Hepatocyte (in vitro differentiated cells): ENCODE measurements around the gene GRK6. TPM values are rescaled to one million over a fixed set of nuclear protein-coding genes. Genes with fewer than 3 reads are reported as not detected.
A peak's percentile ranks its signal among the peaks of the same experiment; 100 is the strongest.

Source experiments
- DNase-seq: peaks from one replicate; pipeline ENCODE4 v3.0.0-alpha.2; 2016; ENCODE audit warnings: low spot score
- H2AFZ ChIP-seq: fragments of 200-600 bp; sonication (generic); 2 replicates; pipeline ENCODE4 v1.6.0; 2016; ENCODE audit warnings: antibody characterized with exemption, mild to moderate bottlenecking
- H3K27ac ChIP-seq: fragments of 200-600 bp; sonication (generic); 2 replicates; pipeline ENCODE4 v1.5.1; 2016; ENCODE audit warnings: mild to moderate bottlenecking
- H3K27me3 ChIP-seq: fragments of 200-600 bp; sonication (generic); 2 replicates; pipeline ENCODE4 v1.6.1; 2016
- H3K36me3 ChIP-seq: fragments of 200-600 bp; sonication (generic); replicated peaks from 2 replicates; pipeline ENCODE4 v1.5.1; 2016; ENCODE audit warnings: low read depth; ENCODE audit not compliant: insufficient read depth
- H3K4me1 ChIP-seq: fragments of 200-600 bp; sonication (generic); 2 replicates; pipeline ENCODE4 v1.5.1; 2016; ENCODE audit warnings: mild to moderate bottlenecking, moderate library complexity; ENCODE audit not compliant: insufficient read depth
- H3K4me2 ChIP-seq: fragments of 200-600 bp; sonication (generic); 2 replicates; pipeline ENCODE4 v1.6.0; 2016
- H3K4me3 ChIP-seq: fragments of 200-600 bp; sonication (generic); 2 replicates; pipeline ENCODE4 v1.5.1; 2016; ENCODE audit warnings: mild to moderate bottlenecking
- H3K79me2 ChIP-seq: fragments of 200-600 bp; sonication (generic); 2 replicates; pipeline ENCODE4 v1.6.0; 2017; ENCODE audit warnings: mild to moderate bottlenecking
- H3K9me2 ChIP-seq: fragments of 200-600 bp; sonication (generic); replicated peaks from 2 replicates; pipeline ENCODE4 v1.6.0; 2017; ENCODE audit warnings: mild to moderate bottlenecking; ENCODE audit not compliant: insufficient read depth
- H3K9me3 ChIP-seq: fragments of 200-600 bp; sonication (generic); 2 replicates; pipeline ENCODE4 v1.5.1; 2016; ENCODE audit warnings: low read depth, mild to moderate bottlenecking
- H4K20me1 ChIP-seq: fragments of 200-600 bp; sonication (generic); 2 replicates; pipeline ENCODE4 v1.6.0; 2016; ENCODE audit warnings: mild to moderate bottlenecking; ENCODE audit not compliant: insufficient read depth, poor library complexity, severe bottlenecking
- CTCF ChIP-seq: fragments of 200-600 bp; sonication (generic); IDR thresholded peaks from 2 replicates; pipeline ENCODE4 v1.5.1; 2016; ENCODE audit warnings: antibody characterized with exemption, mild to moderate bottlenecking; ENCODE audit not compliant: poor library complexity
- EZH2 ChIP-seq: fragments of 200-600 bp; sonication (generic); IDR thresholded peaks from 2 replicates; pipeline ENCODE4 v1.6.1; 2016; ENCODE audit warnings: antibody characterized with exemption, mild to moderate bottlenecking, borderline replicate concordance
- EZH2phosphoT487 ChIP-seq: fragments of 200-600 bp; sonication (generic); IDR thresholded peaks from one replicate; pipeline ENCODE4 v1.6.1; 2018; ENCODE audit warnings: antibody characterized with exemption, mild to moderate bottlenecking, low read depth, moderate library complexity; ENCODE audit not compliant: unreplicated experiment, severe bottlenecking
- WGBS: methylation state at CpG from one replicate; pipeline ENCODE4 v1.1.6; 2016; ENCODE audit warnings: low lambda C conversion rate; ENCODE audit errors: missing lambda C conversion rate; 5-methylcytosine and 5-hydroxymethylcytosine counted together
- polyA plus RNA-seq: library from polyadenylated mRNA; unstranded; fragments of >200 nt; fragmentation: Nextera tagmentation; extraction: Ambion mirVana; gene quantifications from 2 replicates; pipeline ENCODE4 v1.2.1, GENCODE V29; 2016
- total RNA-seq: library from RNA; depleted of rRNA; stranded (reverse); fragments of >200 nt; gene quantifications from 2 replicates; pipeline ENCODE4 v1.2.3, GENCODE V29; 2014

GRK6 gene
- total and polyA plus RNA-seq, 2 experiments from 2014 or later: 29.3 to 31.1 TPM

- no peaks in the 10 kb centered on the region for H3K9me3 ChIP-seq
- no peak overlapping the region for H3K4me3 ChIP-seq
- no peaks in the 10 kb centered on the region for H3K4me1 ChIP-seq
- H2AFZ ChIP-seq: no peak overlapping the region
- no peak overlapping the region for H3K27ac ChIP-seq
- no peaks in the 10 kb centered on the region for H3K27me3 ChIP-seq
- TF ChIP-seq EZH2phosphoT487: no peak
- no peak for TF ChIP-seq EZH2
- TF ChIP-seq CTCF: no peak
- no peak overlapping the region for H3K4me2 ChIP-seq
- no peak for DNase-seq
- H4K20me1 ChIP-seq: no peaks in the 10 kb centered on the region
- H3K9me2 ChIP-seq: no peaks in the 10 kb centered on the region
- 97% methylated on average over 8 of the region's 8 CpGs for WGBS
- no peaks in the 10 kb centered on the region for H3K79me2 ChIP-seq
- H3K36me3 ChIP-seq: no peaks in the 10 kb centered on the region
These were observed 60.7 kb downstream of the GRK6 start for GRCh38 chr5:177487144-177487543.

DNA sequence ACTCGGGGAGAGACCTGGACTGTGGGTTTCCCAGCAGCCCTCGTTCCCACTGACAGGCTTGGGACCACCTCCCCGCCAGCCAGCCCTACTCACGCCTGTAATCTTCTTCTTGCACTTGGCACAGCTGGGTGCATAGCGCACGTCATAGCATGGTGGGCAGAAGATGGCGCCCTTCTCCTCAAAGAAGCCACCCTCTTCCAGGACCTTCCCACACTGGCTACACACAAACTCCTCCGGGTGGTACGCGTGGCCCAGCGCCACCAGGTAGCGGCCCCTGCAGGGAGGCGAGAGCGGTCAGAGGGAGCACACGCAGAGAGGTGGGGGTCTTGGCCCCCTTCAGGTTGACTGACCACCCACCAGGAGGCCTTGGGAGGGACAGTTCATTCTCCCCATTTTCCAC is 61.5 kb downstream of the GRK6 start:
- H2AFZ ChIP-seq: no peak overlapping the region
- no peaks in the 10 kb centered on the region for H3K9me2 ChIP-seq
- no peaks in the 10 kb centered on the region for H3K36me3 ChIP-seq
- H3K27me3 ChIP-seq: no peaks in the 10 kb centered on the region
- H4K20me1 ChIP-seq: no peaks in the 10 kb centered on the region
- H3K4me2 ChIP-seq: no peak overlapping the region
- H3K9me3 ChIP-seq: no peaks in the 10 kb centered on the region
- DNase-seq: no peak
- no peak for TF ChIP-seq EZH2
- WGBS: 95% methylated on average over 15 of the region's 15 CpGs
- no peaks in the 10 kb centered on the region for H3K4me1 ChIP-seq
- no peak overlapping the region for H3K4me3 ChIP-seq
- H3K27ac ChIP-seq: no peak overlapping the region
- H3K79me2 ChIP-seq: peaks cover 3% of the 10 kb centered on the region

GRCh38 chr5:177489119-177489716 is 62.7 kb downstream of the GRK6 start:
- Histone ChIP-seq H3K4me3 (no peak overlapping the region), H3K36me3 (no peaks in the 10 kb centered on the region), H4K20me1 (peaks cover 6% of the 10 kb centered on the region), H3K4me1 (peaks cover 8% of the 10 kb centered on the region), H3K9me3 (no peaks in the 10 kb centered on the region), H3K27ac (no peak overlapping the region), H3K79me2 (peaks cover 16% of the 10 kb centered on the region), H3K4me2 (no peak overlapping the region), H2AFZ (no peak overlapping the region), H3K27me3 (no peaks in the 10 kb centered on the region), H3K9me2 (no peaks in the 10 kb centered on the region)
- DNase-seq: no peak
- no peak for TF ChIP-seq EZH2
- TF ChIP-seq CTCF: peak; percentile 10
- 83% methylated on average over 16 of the region's 26 CpGs for whole genome bisulfite sequencing

DNA sequence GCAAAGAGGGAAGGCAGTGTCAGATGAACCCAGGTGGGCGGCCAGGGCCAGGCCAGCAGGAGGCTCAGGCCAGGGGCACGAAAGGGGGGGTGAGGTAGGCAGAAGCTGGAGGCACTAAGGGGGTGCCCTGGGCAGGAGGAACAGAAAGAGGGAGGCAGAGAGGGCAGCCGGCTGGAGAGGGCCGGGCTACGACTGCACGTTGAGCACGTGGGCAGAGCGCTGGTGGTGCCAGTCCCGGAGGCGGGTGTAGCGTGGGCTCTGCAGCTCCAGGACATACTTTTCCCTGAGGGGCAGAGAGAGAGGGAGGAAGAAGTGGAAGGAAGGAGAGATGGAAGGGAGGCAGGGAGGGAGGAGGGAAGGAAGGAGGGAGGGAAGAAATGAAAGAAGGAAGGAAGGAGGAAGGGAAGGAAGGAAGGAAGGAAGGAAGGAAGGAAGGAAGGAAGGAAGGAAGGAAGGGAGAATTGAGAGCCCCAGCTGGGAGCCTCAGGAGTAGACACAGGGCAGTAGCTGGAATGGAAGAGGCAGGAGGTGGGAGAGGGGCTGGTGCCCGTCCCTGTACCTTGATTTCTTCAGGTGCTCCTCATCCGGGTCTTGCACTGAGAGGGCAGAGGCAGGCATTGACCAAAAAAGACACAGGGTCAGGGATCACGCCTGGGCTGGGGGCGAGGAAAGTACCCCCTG is 64.0 kb downstream of the GRK6 start:
- no peak overlapping the region for H3K27ac ChIP-seq
- TF ChIP-seq EZH2phosphoT487 (no peak), CTCF (no peak), EZH2 (no peak)
- H3K4me3 ChIP-seq: no peak overlapping the region
- H3K79me2 ChIP-seq: peaks cover 18% of the 10 kb centered on the region
- peaks cover 8% of the 10 kb centered on the region for H4K20me1 ChIP-seq
- H3K4me1 ChIP-seq: peaks cover 17% of the 10 kb centered on the region
- no peaks in the 10 kb centered on the region for H3K27me3 ChIP-seq
- H3K4me2 ChIP-seq: no peak overlapping the region
- no peak overlapping the region for H2AFZ ChIP-seq
- H3K36me3 ChIP-seq: no peaks in the 10 kb centered on the region
- no peak for DNase-seq
- no peaks in the 10 kb centered on the region for H3K9me2 ChIP-seq
- WGBS: 96% methylated on average over 14 of the region's 15 CpGs
- H3K9me3 ChIP-seq: no peaks in the 10 kb centered on the region
